Mucosa of descending colon (tissue), 3 donors: ENCODE data around the gene ZNF726. TPM values are rescaled to one million over a fixed set of nuclear protein-coding genes. Genes with fewer than 3 reads are reported as not detected.
"Not testable (repeated sequence)": the region's sequence is repeated elsewhere in the genome, so short reads cannot be mapped to it uniquely, and the experiment has no call there.

Experiments
- ATAC-seq: fragments of 200-7000 bp; cut with Tn5 transposase; one replicate; pipeline ENCODE4 v1.9.1; 2020; ENCODE audit warnings: mild to moderate bottlenecking, moderate library complexity
- DNase-seq, 3 donors: peaks; one replicate each; pipeline ENCODE4 v3.0.0-alpha.2; 2020
- H3K36me3 ChIP-seq: fragments of 200-600 bp; one replicate; pipeline ENCODE4 v1.8.0; 2021; ENCODE audit warnings: low read depth, mild to moderate bottlenecking
- H3K4me1 ChIP-seq: fragments of 200-600 bp; one replicate; pipeline ENCODE4 v1.8.0; 2021; ENCODE audit warnings: low read depth, mild to moderate bottlenecking
- H3K4me3 ChIP-seq: fragments of 200-600 bp; one replicate; pipeline ENCODE4 v1.8.0; 2021; ENCODE audit warnings: mild to moderate bottlenecking
- H3K9me3 ChIP-seq: fragments of 200-600 bp; one replicate; pipeline ENCODE4 v1.8.0; 2021; ENCODE audit warnings: mild to moderate bottlenecking
- CTCF ChIP-seq: fragments of 200-600 bp; IDR thresholded peaks from one replicate; pipeline ENCODE4 v1.8.0; 2022; ENCODE audit warnings: antibody characterized with exemption, mild to moderate bottlenecking
- intact Hi-C, 2 donors: fragments of 100-400 bp; cut with DNase I in 1 of 2; cut with micrococcal nuclease in 1 of 2; formaldehyde crosslinking; loops; one replicate each; pipeline versions ENCODE4 v1.11.0 to v1.11.1; 2022; cut with DNase I, micrococcal nuclease
- total RNA-seq, 3 donors: library from RNA; stranded (reverse); fragmentation: NEBNext Ultra II Directional in 2 of 3; extraction: Animal tissue kit (Norgen Biotek cat#: 25700) in 2 of 3; gene quantifications; one replicate each; pipeline versions ENCODE4 v1.2.1 to v1.2.4, GENCODE V29; 2021 to 2023
- donor health status: DM: no; HTN: no; CAD: no; lungs with moderate emphysema.
- donor health status: DM: no; HTN: no; CAD: no.
- donor health status: DM: no; HTN: yes; CAD: no.

The ZNF726 gene
- total RNA-seq, 3 donors from 2014 or later = 1.7 to 8.5 (median 1.9) TPM

- Histone ChIP-seq H3K4me1 (peaks cover 6% of the 10 kb centered on the region), H3K9me3 (peaks cover 43% of the 10 kb centered on the region), H3K36me3 (no peaks in the 10 kb centered on the region), H3K4me3 (no peak overlapping the region)
- peak; percentile 80 for ATAC-seq
- intact Hi-C loops = no loop called here
- DNase-seq = peak in 2 of 3 donors; percentile 41 to 68
- no peak for TF ChIP-seq CTCF
Observed at GRCh38 chr19:23882493-23882892, 32.2 kb upstream of the ZNF726 start.

GRCh38 chr19:23884363-23884762 lies 30.3 kb upstream of the ZNF726 start:
- H3K4me3 ChIP-seq = no peak overlapping the region
- peaks cover 57% of the 10 kb centered on the region for H3K9me3 ChIP-seq
- H3K4me1 ChIP-seq = peaks cover 6% of the 10 kb centered on the region
- TF ChIP-seq CTCF = no peak
- intact Hi-C loops = no loop called here
- no peak for DNase-seq
- H3K36me3 ChIP-seq = no peaks in the 10 kb centered on the region
- ATAC-seq = no peak

- Histone ChIP-seq H3K9me3 (peaks cover 59% of the 10 kb centered on the region), H3K4me1 (peaks cover 6% of the 10 kb centered on the region), H3K36me3 (no peaks in the 10 kb centered on the region), H3K4me3 (no peak overlapping the region)
- DNase-seq = peak in 2 of 3 donors; percentile 30 to 87
- peak; percentile 97 for ATAC-seq
- intact Hi-C loops = no loop called here
- no peak for TF ChIP-seq CTCF
Observed at GRCh38 chr19:23887642-23888041, 27.0 kb upstream of the ZNF726 start.

- ATAC-seq, H3K9me3 ChIP-seq, DNase-seq, intact Hi-C loops, H3K4me1 ChIP-seq, H3K36me3 ChIP-seq, H3K4me3 ChIP-seq: not testable (repeated sequence)
Observed at GRCh38 chr19:23896096-23896495, 18.6 kb upstream of the ZNF726 start.

GRCh38 chr19:23896912-23897311 lies 17.8 kb upstream of the ZNF726 start:
- ATAC-seq = no peak
- TF ChIP-seq CTCF = no peak
- peaks cover under 1% of the 10 kb centered on the region for H3K9me3 ChIP-seq
- intact Hi-C loops = no loop called here
- no peaks in the 10 kb centered on the region for H3K36me3 ChIP-seq
- H3K4me1 ChIP-seq = no peaks in the 10 kb centered on the region
- H3K4me3 ChIP-seq = no peak overlapping the region
- no peak for DNase-seq

- H3K4me3 ChIP-seq = no peak overlapping the region
- H3K36me3 ChIP-seq = no peaks in the 10 kb centered on the region
- peaks cover 23% of the 10 kb centered on the region for H3K9me3 ChIP-seq
- ATAC-seq (peak; percentile 33), DNase-seq (peak in 1 of 3 donors; percentile 57)
- TF ChIP-seq CTCF = no peak
- H3K4me1 ChIP-seq = no peaks in the 10 kb centered on the region
- intact Hi-C loops = no loop called here
Observed at GRCh38 chr19:23901360-23901759, 13.3 kb upstream of the ZNF726 start.
